ENCODE measurements around the gene SP140L.

The SP140L gene

DNA sequence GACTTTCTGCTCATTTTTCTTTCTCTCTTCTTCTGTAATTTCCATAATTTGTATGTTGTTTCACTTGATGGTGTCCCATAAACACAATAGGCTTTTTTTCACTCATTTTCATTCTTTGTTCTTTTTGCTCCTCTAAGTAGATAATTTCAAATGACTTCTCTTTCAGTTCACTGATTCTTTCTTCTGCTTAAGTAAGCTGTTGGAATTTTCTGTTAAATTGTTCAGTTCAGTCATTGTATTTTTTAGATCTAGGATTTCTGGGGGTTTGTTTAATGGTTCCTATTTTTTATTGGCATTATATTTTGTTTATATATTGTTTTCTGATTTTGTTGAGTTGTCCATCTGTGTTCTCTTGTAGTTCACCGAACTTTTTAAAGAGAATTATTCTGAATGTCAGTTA is 19.5 kb downstream of the SP140L start:
- H3K27me3 ChIP-seq (ENCODE audit: low read depth, low read length) = no peaks in the 10 kb centered on the region
- H3K36me3 ChIP-seq (ENCODE audit: control insufficient read depth in 1 of 2, insufficient read depth in 2 of 2, low read length in 2 of 2) = peaks cover 0 to 12% of the 10 kb centered on the region in 2 donors
- no peak overlapping the region for H3K27ac ChIP-seq (ENCODE audit: low read length)
- no peaks in the 10 kb centered on the region for H3K4me1 ChIP-seq (ENCODE audit: control insufficient read depth in 1 of 2, insufficient read depth in 2 of 2, low read length in 2 of 2)
- no peak overlapping the region for H3K4me3 ChIP-seq (ENCODE audit: low read depth in 1 of 2, low read length in 2 of 2)
- peaks cover 0 to 11% of the 10 kb centered on the region in 2 donors for H3K9me3 ChIP-seq (ENCODE audit: control insufficient read depth in 1 of 2, low read length in 2 of 2)

DNA sequence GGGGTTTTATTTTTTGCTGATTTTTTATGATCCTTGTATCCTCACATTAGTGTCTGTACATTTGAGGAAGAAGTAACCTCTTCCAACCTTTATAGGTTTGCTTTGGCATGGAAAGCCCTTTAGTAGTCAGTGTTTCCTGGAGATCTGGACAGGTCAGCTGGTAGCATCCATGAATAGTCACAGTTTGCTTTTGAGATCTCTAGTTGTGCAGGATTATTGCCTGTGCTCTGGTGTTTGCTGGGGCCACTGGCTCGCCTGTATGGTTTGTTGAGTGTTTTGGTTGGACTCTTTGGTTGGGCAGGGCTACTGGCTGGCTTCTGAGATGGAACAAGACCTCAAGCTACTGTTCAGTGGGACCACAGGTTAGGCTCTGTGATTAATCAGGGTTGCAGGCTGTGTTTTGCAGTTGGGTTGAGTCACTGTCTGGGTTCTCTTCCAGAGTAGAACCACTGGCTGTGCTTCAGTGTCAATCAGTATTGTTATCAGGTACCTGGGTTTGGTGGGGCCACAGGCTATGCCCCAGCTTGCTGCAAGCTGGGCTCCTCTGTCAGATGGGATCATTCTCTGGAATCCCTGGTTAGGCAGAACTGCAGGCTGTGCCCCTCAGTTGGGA is 20.0 kb downstream of the SP140L start:
- Histone ChIP-seq H3K36me3 (ENCODE audit: control insufficient read depth in 1 of 2, insufficient read depth in 2 of 2, low read length in 2 of 2) (peaks cover 0 to 12% of the 10 kb centered on the region in 2 donors), H3K27me3 (ENCODE audit: low read depth, low read length) (no peaks in the 10 kb centered on the region), H3K27ac (ENCODE audit: low read length) (no peak overlapping the region), H3K4me1 (ENCODE audit: control insufficient read depth in 1 of 2, insufficient read depth in 2 of 2, low read length in 2 of 2) (no peaks in the 10 kb centered on the region), H3K4me3 (ENCODE audit: low read depth in 1 of 2, low read length in 2 of 2) (no peak overlapping the region), H3K9me3 (ENCODE audit: control insufficient read depth in 1 of 2, low read length in 2 of 2) (peaks cover 0 to 11% of the 10 kb centered on the region in 2 donors)

DNA sequence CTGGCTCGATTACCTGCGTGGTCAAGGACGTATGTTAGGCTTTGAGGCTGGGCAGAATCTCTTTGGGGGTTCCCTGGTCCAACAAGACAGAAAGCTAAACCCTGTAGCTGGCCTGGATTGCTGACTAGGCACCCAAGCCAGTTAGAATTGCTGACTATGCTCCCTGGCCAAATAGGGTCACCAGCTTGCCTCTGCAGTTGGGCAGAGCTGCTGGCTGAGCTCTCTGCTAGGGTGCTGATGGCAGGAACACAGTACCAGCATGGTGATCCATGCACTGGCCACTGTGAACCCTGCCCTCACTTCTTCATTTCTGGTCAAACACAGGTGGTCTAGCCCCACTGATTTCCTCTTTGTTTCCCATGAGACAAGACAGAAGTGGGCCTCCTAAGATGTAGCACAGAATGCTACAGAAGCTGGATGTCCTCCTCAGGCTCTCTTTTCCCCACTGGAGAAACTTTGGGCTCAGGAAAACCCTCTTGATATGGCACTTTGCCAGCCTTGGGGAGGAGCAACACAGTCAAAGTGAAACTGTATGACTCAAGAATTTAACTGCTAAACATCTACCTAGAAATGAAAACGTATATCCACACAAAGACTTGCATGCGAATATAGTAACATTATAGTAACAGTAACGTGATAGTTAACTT is 20.8 kb downstream of the SP140L start:
- H3K9me3 ChIP-seq (ENCODE audit: control insufficient read depth in 1 of 2, low read length in 2 of 2) = peaks cover 0 to 11% of the 10 kb centered on the region in 2 donors
- H3K27ac ChIP-seq (ENCODE audit: low read length) = no peak overlapping the region
- H3K4me3 ChIP-seq (ENCODE audit: low read depth in 1 of 2, low read length in 2 of 2) = no peak overlapping the region
- H3K36me3 ChIP-seq (ENCODE audit: control insufficient read depth in 1 of 2, insufficient read depth in 2 of 2, low read length in 2 of 2) = peaks cover 0 to 12% of the 10 kb centered on the region in 2 donors
- H3K27me3 ChIP-seq (ENCODE audit: low read depth, low read length) = no peaks in the 10 kb centered on the region
- H3K4me1 ChIP-seq (ENCODE audit: control insufficient read depth in 1 of 2, insufficient read depth in 2 of 2, low read length in 2 of 2) = no peaks in the 10 kb centered on the region

DNA sequence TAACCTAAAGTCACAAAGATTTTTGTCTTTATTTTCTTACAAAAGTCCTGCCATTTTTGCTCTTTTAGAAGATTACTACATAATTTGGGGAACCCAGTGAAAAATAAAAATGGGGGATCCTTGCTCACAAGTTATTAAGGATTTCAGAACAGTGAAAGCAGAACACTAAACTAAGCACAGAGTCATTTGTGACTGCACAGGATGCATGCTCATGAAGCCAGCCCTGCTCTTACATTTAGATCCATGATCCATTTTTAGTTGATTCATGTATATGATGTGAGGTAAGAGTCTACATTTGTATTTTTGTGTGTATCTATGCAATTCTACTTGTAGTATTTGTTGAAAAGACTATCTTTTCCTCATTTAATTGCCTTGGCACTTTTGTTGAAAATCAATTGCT is 21.8 kb downstream of the SP140L start:
- Histone ChIP-seq H3K27ac (ENCODE audit: low read length) (no peak overlapping the region), H3K9me3 (ENCODE audit: control insufficient read depth in 1 of 2, low read length in 2 of 2) (peaks cover 0 to 11% of the 10 kb centered on the region in 2 donors), H3K4me1 (ENCODE audit: control insufficient read depth in 1 of 2, insufficient read depth in 2 of 2, low read length in 2 of 2) (no peaks in the 10 kb centered on the region), H3K27me3 (ENCODE audit: low read depth, low read length) (no peaks in the 10 kb centered on the region), H3K4me3 (ENCODE audit: low read depth in 1 of 2, low read length in 2 of 2) (no peak overlapping the region), H3K36me3 (ENCODE audit: control insufficient read depth in 1 of 2, insufficient read depth in 2 of 2, low read length in 2 of 2) (peaks cover 0 to 7% of the 10 kb centered on the region in 2 donors)

DNA sequence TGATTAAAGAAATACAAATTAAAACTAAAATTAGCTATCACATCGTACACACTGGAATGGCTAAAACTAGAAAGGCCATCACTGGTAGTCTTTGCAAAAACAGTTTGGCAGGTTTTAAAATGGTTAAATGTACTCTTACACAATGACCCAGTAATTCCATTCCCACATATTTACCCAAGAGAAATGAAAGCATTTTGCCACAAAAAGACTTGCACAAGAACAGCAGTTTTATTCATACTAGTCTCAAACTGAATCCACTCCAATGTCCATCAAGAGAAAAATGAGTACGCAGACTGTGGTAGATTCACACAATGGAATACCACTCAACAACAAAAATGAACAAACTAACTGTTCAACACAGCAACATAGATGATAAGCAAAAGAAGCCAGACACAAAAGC is 29.1 kb downstream of the SP140L start:
- no peaks in the 10 kb centered on the region for H3K9me3 ChIP-seq (ENCODE audit: control insufficient read depth in 1 of 2, low read length in 2 of 2)
- peaks cover 21 to 24% of the 10 kb centered on the region in 2 donors for H3K36me3 ChIP-seq (ENCODE audit: control insufficient read depth in 1 of 2, insufficient read depth in 2 of 2, low read length in 2 of 2)
- H3K27me3 ChIP-seq (ENCODE audit: low read depth, low read length) = no peaks in the 10 kb centered on the region
- no peaks in the 10 kb centered on the region for H3K4me1 ChIP-seq (ENCODE audit: control insufficient read depth in 1 of 2, insufficient read depth in 2 of 2, low read length in 2 of 2)
- no peak overlapping the region for H3K27ac ChIP-seq (ENCODE audit: low read length)
- no peak overlapping the region for H3K4me3 ChIP-seq (ENCODE audit: low read depth in 1 of 2, low read length in 2 of 2)

DNA sequence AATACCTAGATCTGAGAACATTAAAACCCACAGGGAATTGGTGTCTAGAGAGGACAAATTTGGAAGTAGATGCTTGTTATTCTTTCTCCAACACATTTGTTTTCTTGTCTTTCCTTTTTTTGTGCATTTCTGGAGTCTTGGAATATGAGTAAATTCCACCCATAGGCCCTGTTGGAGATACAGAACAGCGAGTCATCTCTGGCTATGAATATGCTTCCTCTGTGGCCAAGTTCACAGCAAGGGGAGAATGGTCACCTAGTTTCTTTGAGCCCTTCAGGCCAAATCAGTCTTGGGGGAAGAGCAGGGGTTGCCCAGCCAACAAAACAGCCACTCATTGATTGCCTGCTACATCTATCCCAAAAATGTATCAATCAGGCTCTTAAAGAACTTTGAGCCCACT is 31.3 kb downstream of the SP140L start:
- Histone ChIP-seq H3K36me3 (ENCODE audit: control insufficient read depth in 1 of 2, insufficient read depth in 2 of 2, low read length in 2 of 2) (peaks cover 31 to 34% of the 10 kb centered on the region in 2 donors), H3K9me3 (ENCODE audit: control insufficient read depth in 1 of 2, low read length in 2 of 2) (no peaks in the 10 kb centered on the region), H3K4me3 (ENCODE audit: low read depth in 1 of 2, low read length in 2 of 2) (no peak overlapping the region), H3K4me1 (ENCODE audit: control insufficient read depth in 1 of 2, insufficient read depth in 2 of 2, low read length in 2 of 2) (no peaks in the 10 kb centered on the region), H3K27ac (ENCODE audit: low read length) (no peak overlapping the region), H3K27me3 (ENCODE audit: low read depth, low read length) (no peaks in the 10 kb centered on the region)

DNA sequence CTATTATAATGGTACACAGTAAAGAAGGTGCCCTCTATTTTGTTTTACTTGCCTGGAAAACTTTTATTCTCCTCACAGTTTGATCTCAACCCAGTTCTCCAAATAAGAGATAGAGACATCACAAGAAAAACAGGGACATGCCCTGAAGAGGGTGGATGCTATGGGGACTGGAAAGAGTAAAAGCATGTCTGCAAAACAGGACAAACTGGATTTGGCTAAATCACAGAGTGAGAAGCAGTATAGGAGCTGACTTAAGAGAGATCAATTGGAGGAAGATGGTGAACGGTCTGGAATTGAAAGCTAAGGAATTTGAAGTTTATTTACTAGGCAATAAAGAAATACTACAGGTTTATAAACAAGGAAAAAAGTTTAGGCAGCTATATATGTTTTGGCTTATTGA is 33.0 kb downstream of the SP140L start:
- Histone ChIP-seq H3K4me3 (ENCODE audit: low read depth in 1 of 2, low read length in 2 of 2) (no peak overlapping the region), H3K27me3 (ENCODE audit: low read depth, low read length) (no peaks in the 10 kb centered on the region), H3K27ac (ENCODE audit: low read length) (no peak overlapping the region), H3K4me1 (ENCODE audit: control insufficient read depth in 1 of 2, insufficient read depth in 2 of 2, low read length in 2 of 2) (no peaks in the 10 kb centered on the region), H3K36me3 (ENCODE audit: control insufficient read depth in 1 of 2, insufficient read depth in 2 of 2, low read length in 2 of 2) (peaks cover 31 to 43% of the 10 kb centered on the region in 2 donors), H3K9me3 (ENCODE audit: control insufficient read depth in 1 of 2, low read length in 2 of 2) (no peaks in the 10 kb centered on the region)

DNA sequence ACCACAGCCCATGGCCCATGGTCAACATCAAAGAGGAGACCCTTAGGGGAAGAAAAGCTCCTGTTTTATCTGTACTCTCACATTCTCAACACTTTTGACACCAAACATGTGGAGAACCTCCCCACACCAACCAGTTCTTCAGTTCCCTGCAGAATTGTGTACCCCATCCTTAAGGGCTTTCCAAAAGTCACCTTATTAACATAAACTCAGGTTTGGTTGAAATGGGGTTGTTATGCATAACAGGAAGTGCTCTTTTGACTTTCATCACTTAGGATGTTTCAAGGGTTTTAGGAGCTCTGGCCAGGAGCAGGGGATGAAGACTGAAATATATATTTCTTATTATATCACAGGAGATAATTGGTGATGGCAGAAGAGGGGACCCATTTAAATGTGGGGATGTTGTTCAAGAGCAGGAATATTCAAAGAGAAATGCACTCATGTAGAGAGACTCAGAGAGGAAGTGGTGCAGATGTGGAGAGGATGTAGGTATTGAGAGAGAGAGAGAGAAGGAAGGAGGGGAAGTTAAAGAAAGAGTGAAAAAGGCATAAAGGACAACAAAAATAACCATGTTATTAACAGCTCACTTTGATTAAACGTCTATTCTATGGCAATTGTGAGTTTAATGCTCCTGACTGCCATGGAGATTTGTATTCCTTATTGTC is 35.2 kb downstream of the SP140L start:
- Histone ChIP-seq H3K9me3 (ENCODE audit: control insufficient read depth in 1 of 2, low read length in 2 of 2) (no peaks in the 10 kb centered on the region), H3K27ac (ENCODE audit: low read length) (no peak overlapping the region), H3K27me3 (ENCODE audit: low read depth, low read length) (no peaks in the 10 kb centered on the region), H3K36me3 (ENCODE audit: control insufficient read depth in 1 of 2, insufficient read depth in 2 of 2, low read length in 2 of 2) (peaks cover 31 to 44% of the 10 kb centered on the region in 2 donors), H3K4me1 (ENCODE audit: control insufficient read depth in 1 of 2, insufficient read depth in 2 of 2, low read length in 2 of 2) (no peaks in the 10 kb centered on the region), H3K4me3 (ENCODE audit: low read depth in 1 of 2, low read length in 2 of 2) (no peak overlapping the region)

DNA sequence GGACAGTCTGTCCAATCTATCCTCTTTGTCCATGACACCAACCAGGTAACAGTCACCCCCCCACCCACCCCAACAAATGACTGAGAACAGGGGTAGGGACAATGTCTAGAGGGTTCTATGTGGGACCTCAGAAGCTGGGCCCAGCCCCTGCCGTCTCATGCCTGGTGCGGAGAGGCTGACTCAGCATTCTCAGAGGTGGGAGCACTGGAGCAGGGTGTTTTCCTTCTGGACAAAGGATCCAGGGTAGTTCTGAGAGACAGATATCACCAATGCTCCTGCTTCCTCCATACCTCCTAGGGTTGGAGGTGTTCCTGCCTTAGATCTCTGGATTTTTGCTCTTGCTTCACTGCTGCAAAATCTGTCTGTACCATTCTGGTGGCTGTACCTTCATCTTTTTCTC is 55.1 kb downstream of the SP140L start:
- Histone ChIP-seq H3K9me3 (ENCODE audit: control insufficient read depth in 1 of 2, low read length in 2 of 2) (no peaks in the 10 kb centered on the region), H3K27ac (ENCODE audit: low read length) (no peak overlapping the region), H3K4me1 (ENCODE audit: control insufficient read depth in 1 of 2, insufficient read depth in 2 of 2, low read length in 2 of 2) (no peaks in the 10 kb centered on the region), H3K4me3 (ENCODE audit: low read depth in 1 of 2, low read length in 2 of 2) (no peak overlapping the region), H3K27me3 (ENCODE audit: low read depth, low read length) (no peaks in the 10 kb centered on the region), H3K36me3 (ENCODE audit: control insufficient read depth in 1 of 2, insufficient read depth in 2 of 2, low read length in 2 of 2) (peaks cover 9 to 27% of the 10 kb centered on the region in 2 donors)

DNA sequence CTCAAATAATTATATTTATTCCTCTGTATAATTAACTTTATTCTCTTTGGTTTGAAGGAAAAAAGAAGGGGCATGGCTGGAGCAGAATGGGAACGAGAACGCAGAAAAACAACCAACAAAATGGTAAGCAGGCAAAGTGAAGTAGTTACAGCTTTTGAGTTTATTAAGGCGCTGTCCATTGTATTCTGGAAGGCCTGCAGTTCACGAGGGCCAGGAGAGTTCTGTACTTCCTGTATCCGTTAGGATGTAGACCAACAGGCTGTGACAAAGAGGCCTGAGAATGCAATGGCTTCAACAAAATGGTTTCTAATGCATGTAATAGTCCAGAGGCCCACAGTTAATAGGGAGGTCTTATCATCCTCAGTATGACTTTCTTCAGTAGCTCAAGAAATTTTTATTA is 56.5 kb downstream of the SP140L start:
- Histone ChIP-seq H3K4me1 (ENCODE audit: control insufficient read depth in 1 of 2, insufficient read depth in 2 of 2, low read length in 2 of 2) (no peaks in the 10 kb centered on the region), H3K4me3 (ENCODE audit: low read depth in 1 of 2, low read length in 2 of 2) (no peak overlapping the region), H3K9me3 (ENCODE audit: control insufficient read depth in 1 of 2, low read length in 2 of 2) (no peaks in the 10 kb centered on the region), H3K27me3 (ENCODE audit: low read depth, low read length) (no peaks in the 10 kb centered on the region), H3K27ac (ENCODE audit: low read length) (no peak overlapping the region), H3K36me3 (ENCODE audit: control insufficient read depth in 1 of 2, insufficient read depth in 2 of 2, low read length in 2 of 2) (peaks cover 9 to 32% of the 10 kb centered on the region in 2 donors)

DNA sequence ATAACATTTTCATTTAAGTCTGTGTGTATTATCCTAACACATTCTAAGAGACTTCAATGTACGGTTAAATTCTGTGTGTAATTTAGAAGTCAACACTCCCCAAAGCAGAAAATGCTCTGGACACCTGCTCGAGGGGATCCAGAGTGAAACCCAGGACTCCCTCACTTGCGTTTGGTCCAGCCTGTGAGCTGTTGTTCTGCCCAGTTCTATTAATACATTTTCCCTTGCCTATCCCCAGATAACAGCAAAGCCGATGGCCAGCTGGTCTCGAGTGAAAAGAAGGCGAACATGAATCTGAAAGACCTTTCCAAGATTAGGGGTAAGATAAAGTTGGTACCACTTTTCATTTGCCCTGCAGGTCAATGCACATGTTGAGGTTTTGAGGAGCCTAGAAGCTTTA is 58.0 kb downstream of the SP140L start:
- Histone ChIP-seq H3K4me1 (ENCODE audit: control insufficient read depth in 1 of 2, insufficient read depth in 2 of 2, low read length in 2 of 2) (no peaks in the 10 kb centered on the region), H3K27me3 (ENCODE audit: low read depth, low read length) (no peaks in the 10 kb centered on the region), H3K4me3 (ENCODE audit: low read depth in 1 of 2, low read length in 2 of 2) (no peak overlapping the region), H3K36me3 (ENCODE audit: control insufficient read depth in 1 of 2, insufficient read depth in 2 of 2, low read length in 2 of 2) (peaks cover 20 to 43% of the 10 kb centered on the region in 2 donors), H3K9me3 (ENCODE audit: control insufficient read depth in 1 of 2, low read length in 2 of 2) (no peaks in the 10 kb centered on the region), H3K27ac (ENCODE audit: low read length) (no peak overlapping the region)

All from muscle layer of duodenum (tissue), 2 donors.